ENCODE data around the gene SLC30A5.

SLC30A5 gene

DNA sequence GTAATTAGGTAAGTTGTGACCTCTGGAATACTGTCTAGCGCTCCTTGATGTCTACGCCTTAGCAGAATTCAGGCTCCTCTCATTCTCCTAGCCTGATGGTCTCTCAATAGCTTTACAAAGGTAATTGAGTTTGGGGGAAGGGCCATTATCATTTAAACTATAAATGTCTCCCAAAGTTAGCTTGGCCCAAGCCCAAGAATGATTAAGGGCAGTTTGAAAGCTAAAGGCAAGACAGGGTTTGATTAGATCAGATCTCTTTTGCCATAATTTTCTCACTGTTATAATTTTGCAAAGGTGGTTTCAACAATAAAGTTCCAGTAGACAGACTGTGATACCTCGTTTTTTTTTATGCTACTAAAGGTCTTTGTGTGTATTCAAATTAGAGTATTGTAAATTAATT is 3.7 kb upstream of the SLC30A5 start:
- no peak overlapping the region for H2AFZ ChIP-seq (ENCODE audit: low read depth, low read length)
- H4K20me1 ChIP-seq (ENCODE audit: insufficient read depth, low read length): no peaks in the 10 kb centered on the region
- TF ChIP-seq EZH2phosphoT487 (IDR thresholded peaks at IDR 0.05; ENCODE audit: low read depth): no peak
- no peak for TF ChIP-seq CTCF (IDR thresholded peaks at IDR 0.05; ENCODE audit: low read depth, low read length)
- H3K27me3 ChIP-seq (ENCODE audit: low read depth, low read length): no peaks in the 10 kb centered on the region
- peaks cover 13% of the 10 kb centered on the region for H3K79me2 ChIP-seq (ENCODE audit: low read length)
- H3K4me3 ChIP-seq (ENCODE audit: low read length): no peak overlapping the region
- no peak overlapping the region for H3K9ac ChIP-seq (ENCODE audit: low read length)
- H3K4me2 ChIP-seq (ENCODE audit: low read length): no peak overlapping the region
- H3K36me3 ChIP-seq (replicated peaks; ENCODE audit: low read depth, low read length): no peaks in the 10 kb centered on the region
- H3K4me1 ChIP-seq (ENCODE audit: low read length): peaks cover 4% of the 10 kb centered on the region; the same call in 1 of the 2 replicates
- no peak overlapping the region for H3K27ac ChIP-seq (ENCODE audit: low read length)
- no peaks in the 10 kb centered on the region for H3K9me3 ChIP-seq (ENCODE audit: insufficient read depth, low read length)

- TF ChIP-seq EZH2phosphoT487 (IDR thresholded peaks at IDR 0.05; ENCODE audit: low read depth) (no peak), CTCF (IDR thresholded peaks at IDR 0.05; ENCODE audit: low read depth, low read length) (no peak)
- Histone ChIP-seq H2AFZ (ENCODE audit: low read depth, low read length) (no peak overlapping the region), H3K4me3 (ENCODE audit: low read length) (no peak overlapping the region), H3K4me2 (ENCODE audit: low read length) (no peak overlapping the region), H3K27me3 (ENCODE audit: low read depth, low read length) (no peaks in the 10 kb centered on the region), H3K9me3 (ENCODE audit: insufficient read depth, low read length) (no peaks in the 10 kb centered on the region), H3K4me1 (ENCODE audit: low read length) (peaks cover 8% of the 10 kb centered on the region; the same call in 1 of the 2 replicates), H4K20me1 (ENCODE audit: insufficient read depth, low read length) (no peaks in the 10 kb centered on the region), H3K79me2 (ENCODE audit: low read length) (peaks cover 29% of the 10 kb centered on the region), H3K36me3 (replicated peaks; ENCODE audit: low read depth, low read length) (peaks cover 4% of the 10 kb centered on the region), H3K27ac (ENCODE audit: low read length) (no peak overlapping the region), H3K9ac (ENCODE audit: low read length) (no peak overlapping the region)
These were observed 2.0 kb upstream of the SLC30A5 start for GRCh38 chr5:69091771-69092170.

- Histone ChIP-seq H3K27me3 (ENCODE audit: low read depth, low read length) (no peaks in the 10 kb centered on the region), H3K4me1 (ENCODE audit: low read length) (peaks cover 8% of the 10 kb centered on the region; the same call in 1 of the 2 replicates), H4K20me1 (ENCODE audit: insufficient read depth, low read length) (no peaks in the 10 kb centered on the region), H3K36me3 (replicated peaks; ENCODE audit: low read depth, low read length) (peaks cover 4% of the 10 kb centered on the region), H3K4me3 (ENCODE audit: low read length) (peak overlapping the region; percentile 64; the same call in 1 of the 2 replicates), H3K27ac (ENCODE audit: low read length) (no peak overlapping the region), H3K9ac (ENCODE audit: low read length) (no peak overlapping the region), H3K9me3 (ENCODE audit: insufficient read depth, low read length) (no peaks in the 10 kb centered on the region), H2AFZ (ENCODE audit: low read depth, low read length) (no peak overlapping the region), H3K79me2 (ENCODE audit: low read length) (peaks cover 38% of the 10 kb centered on the region), H3K4me2 (ENCODE audit: low read length) (peak overlapping the region; percentile 51)
- TF ChIP-seq CTCF (IDR thresholded peaks at IDR 0.05; ENCODE audit: low read depth, low read length): no peak
- no peak for TF ChIP-seq EZH2phosphoT487 (IDR thresholded peaks at IDR 0.05; ENCODE audit: low read depth)
These were observed 845 bp upstream of the SLC30A5 start for GRCh38 chr5:69092969-69093368.

GRCh38 chr5:69099302-69099701 is 5.5 kb downstream of the SLC30A5 start:
- H2AFZ ChIP-seq (ENCODE audit: low read depth, low read length): no peak overlapping the region
- H3K79me2 ChIP-seq (ENCODE audit: low read length): peaks cover 67% of the 10 kb centered on the region
- H3K27ac ChIP-seq (ENCODE audit: low read length): no peak overlapping the region
- no peak for TF ChIP-seq EZH2phosphoT487 (IDR thresholded peaks at IDR 0.05; ENCODE audit: low read depth)
- TF ChIP-seq CTCF (IDR thresholded peaks at IDR 0.05; ENCODE audit: low read depth, low read length): no peak
- no peaks in the 10 kb centered on the region for H3K9me3 ChIP-seq (ENCODE audit: insufficient read depth, low read length)
- no peak overlapping the region for H3K4me2 ChIP-seq (ENCODE audit: low read length)
- no peak overlapping the region for H3K9ac ChIP-seq (ENCODE audit: low read length)
- H3K27me3 ChIP-seq (ENCODE audit: low read depth, low read length): no peaks in the 10 kb centered on the region
- H3K4me3 ChIP-seq (ENCODE audit: low read length): no peak overlapping the region
- peaks cover 8% of the 10 kb centered on the region; the same call in 1 of the 2 replicates for H3K4me1 ChIP-seq (ENCODE audit: low read length)
- H4K20me1 ChIP-seq (ENCODE audit: insufficient read depth, low read length): no peaks in the 10 kb centered on the region
- H3K36me3 ChIP-seq (replicated peaks; ENCODE audit: low read depth, low read length): peaks cover 8% of the 10 kb centered on the region

Measured in OCI-LY3 (cell line).